WTC11 (cell line): Measurements from ENCODE around the gene CDH13.

Experiments used
- ELF4 ChIP-seq: sonication (generic); formaldehyde crosslinking; IDR thresholded peaks from 2 replicates; pipeline ENCODE4 v1.8.1; 2022; ENCODE audit warnings: low read depth, mild to moderate bottlenecking, moderate library complexity, missing genetic modification reagents
- FOXJ3 ChIP-seq: sonication (generic); formaldehyde crosslinking; IDR thresholded peaks from 2 replicates; pipeline ENCODE4 v1.9.0; 2021; ENCODE audit warnings: missing genetic modification reagents, mild to moderate bottlenecking, borderline replicate concordance
- FOXK1 ChIP-seq: sonication (generic); formaldehyde crosslinking; IDR thresholded peaks from 2 replicates; pipeline ENCODE4 v1.8.0; 2022; ENCODE audit warnings: mild to moderate bottlenecking, moderate library complexity, missing genetic modification reagents
- GTF2I ChIP-seq: fragments of 250-450 bp; sonication (Bioruptor Pico); conservative IDR thresholded peaks from 2 replicates; pipeline ENCODE4 v1.4.0; 2021; ENCODE audit warnings: mild to moderate bottlenecking
- SMAD3 ChIP-seq: sonication (generic); formaldehyde crosslinking; IDR thresholded peaks from 2 replicates; pipeline ENCODE4 v1.8.0; 2022; ENCODE audit warnings: missing genetic modification reagents, mild to moderate bottlenecking, borderline replicate concordance
- TP53 ChIP-seq: sonication (generic); formaldehyde crosslinking; IDR thresholded peaks from 2 replicates; pipeline ENCODE4 v1.8.1; 2023; ENCODE audit warnings: mild to moderate bottlenecking, missing genetic modification reagents
- ZNF121 ChIP-seq: sonication (generic); formaldehyde crosslinking; IDR thresholded peaks from 2 replicates; pipeline ENCODE4 v1.8.0; 2023; ENCODE audit warnings: missing genetic modification reagents
- TF ChIP-seq, protein P1 (sequence below): fragments of 200-600 bp; IDR thresholded peaks from 2 replicates; pipeline ENCODE4 v1.8.0; 2022; ENCODE audit warnings: antibody characterized with exemption
- TF ChIP-seq, protein P2 (sequence below): sonication (generic); formaldehyde crosslinking; IDR thresholded peaks from 2 replicates; pipeline ENCODE4 v1.8.0; 2022; ENCODE audit warnings: mild to moderate bottlenecking, missing genetic modification reagents
- TF ChIP-seq, protein P3 (sequence below): sonication (generic); formaldehyde crosslinking; IDR thresholded peaks from 2 replicates; pipeline ENCODE4 v1.8.1; 2022; ENCODE audit warnings: mild to moderate bottlenecking, moderate library complexity, missing genetic modification reagents
- TF ChIP-seq, protein P4 (sequence below): sonication (generic); formaldehyde crosslinking; IDR thresholded peaks from 2 replicates; pipeline ENCODE4 v1.8.1; 2022; ENCODE audit warnings: missing genetic modification reagents, borderline replicate concordance

DNA sequence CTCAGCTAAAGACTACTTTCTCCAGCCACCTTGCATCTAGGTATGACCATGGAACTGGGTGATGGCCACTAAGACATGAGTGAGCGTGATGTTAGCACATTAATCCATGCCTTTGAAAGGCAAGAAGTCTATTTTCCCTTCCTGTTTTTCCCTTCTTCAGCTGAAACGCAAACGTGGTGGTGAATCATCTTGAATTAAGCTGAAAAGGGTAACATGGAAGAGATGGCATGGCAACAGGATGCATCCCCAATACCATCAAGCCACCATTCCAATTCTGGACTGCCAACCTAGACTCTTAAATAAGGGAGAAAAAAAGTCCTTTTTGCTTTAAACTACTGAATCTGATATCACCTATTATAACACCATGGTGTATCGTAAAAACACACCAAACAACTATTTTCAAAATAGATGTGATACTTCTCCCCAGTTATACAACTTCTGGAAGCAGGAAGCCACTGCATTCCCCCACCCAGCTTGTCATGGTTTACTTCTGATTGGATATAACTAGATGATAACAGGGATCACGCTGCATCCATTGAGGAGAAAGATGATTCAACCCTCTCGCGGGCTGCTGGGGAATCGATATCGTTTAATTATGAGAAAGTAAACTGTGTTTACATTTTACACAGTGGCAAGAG, 368.6 kb downstream of the CDH13 start:
- TF ChIP-seq, protein P1, sequence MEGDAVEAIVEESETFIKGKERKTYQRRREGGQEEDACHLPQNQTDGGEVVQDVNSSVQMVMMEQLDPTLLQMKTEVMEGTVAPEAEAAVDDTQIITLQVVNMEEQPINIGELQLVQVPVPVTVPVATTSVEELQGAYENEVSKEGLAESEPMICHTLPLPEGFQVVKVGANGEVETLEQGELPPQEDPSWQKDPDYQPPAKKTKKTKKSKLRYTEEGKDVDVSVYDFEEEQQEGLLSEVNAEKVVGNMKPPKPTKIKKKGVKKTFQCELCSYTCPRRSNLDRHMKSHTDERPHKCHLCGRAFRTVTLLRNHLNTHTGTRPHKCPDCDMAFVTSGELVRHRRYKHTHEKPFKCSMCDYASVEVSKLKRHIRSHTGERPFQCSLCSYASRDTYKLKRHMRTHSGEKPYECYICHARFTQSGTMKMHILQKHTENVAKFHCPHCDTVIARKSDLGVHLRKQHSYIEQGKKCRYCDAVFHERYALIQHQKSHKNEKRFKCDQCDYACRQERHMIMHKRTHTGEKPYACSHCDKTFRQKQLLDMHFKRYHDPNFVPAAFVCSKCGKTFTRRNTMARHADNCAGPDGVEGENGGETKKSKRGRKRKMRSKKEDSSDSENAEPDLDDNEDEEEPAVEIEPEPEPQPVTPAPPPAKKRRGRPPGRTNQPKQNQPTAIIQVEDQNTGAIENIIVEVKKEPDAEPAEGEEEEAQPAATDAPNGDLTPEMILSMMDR, result no peak
- TF ChIP-seq FOXJ3 (CRISPR knock-in tag), result no peak
- TF ChIP-seq, protein P2, sequence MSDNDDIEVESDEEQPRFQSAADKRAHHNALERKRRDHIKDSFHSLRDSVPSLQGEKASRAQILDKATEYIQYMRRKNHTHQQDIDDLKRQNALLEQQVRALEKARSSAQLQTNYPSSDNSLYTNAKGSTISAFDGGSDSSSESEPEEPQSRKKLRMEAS (CRISPR knock-in tag), result no peak
- TF ChIP-seq, protein P3, sequence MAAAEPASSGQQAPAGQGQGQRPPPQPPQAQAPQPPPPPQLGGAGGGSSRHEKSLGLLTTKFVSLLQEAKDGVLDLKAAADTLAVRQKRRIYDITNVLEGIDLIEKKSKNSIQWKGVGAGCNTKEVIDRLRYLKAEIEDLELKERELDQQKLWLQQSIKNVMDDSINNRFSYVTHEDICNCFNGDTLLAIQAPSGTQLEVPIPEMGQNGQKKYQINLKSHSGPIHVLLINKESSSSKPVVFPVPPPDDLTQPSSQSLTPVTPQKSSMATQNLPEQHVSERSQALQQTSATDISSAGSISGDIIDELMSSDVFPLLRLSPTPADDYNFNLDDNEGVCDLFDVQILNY, result no peak
- TF ChIP-seq SMAD3 (CRISPR knock-in tag), result no peak
- no peak for TF ChIP-seq ZNF121 (CRISPR knock-in tag)
- TF ChIP-seq FOXK1 (CRISPR knock-in tag), result no peak
- TF ChIP-seq ELF4 (CRISPR knock-in tag), result no peak
- no peak for TF ChIP-seq GTF2I
- no peak for TF ChIP-seq TP53
- TF ChIP-seq, protein P4, sequence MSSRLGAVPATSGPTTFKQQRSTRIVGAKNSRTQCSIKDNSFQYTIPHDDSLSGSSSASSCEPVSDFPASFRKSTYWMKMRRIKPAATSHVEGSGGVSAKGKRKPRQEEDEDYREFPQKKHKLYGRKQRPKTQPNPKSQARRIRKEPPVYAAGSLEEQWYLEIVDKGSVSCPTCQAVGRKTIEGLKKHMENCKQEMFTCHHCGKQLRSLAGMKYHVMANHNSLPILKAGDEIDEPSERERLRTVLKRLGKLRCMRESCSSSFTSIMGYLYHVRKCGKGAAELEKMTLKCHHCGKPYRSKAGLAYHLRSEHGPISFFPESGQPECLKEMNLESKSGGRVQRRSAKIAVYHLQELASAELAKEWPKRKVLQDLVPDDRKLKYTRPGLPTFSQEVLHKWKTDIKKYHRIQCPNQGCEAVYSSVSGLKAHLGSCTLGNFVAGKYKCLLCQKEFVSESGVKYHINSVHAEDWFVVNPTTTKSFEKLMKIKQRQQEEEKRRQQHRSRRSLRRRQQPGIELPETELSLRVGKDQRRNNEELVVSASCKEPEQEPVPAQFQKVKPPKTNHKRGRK, result no peak
